ENCODE data around the gene NDNF.

DNA sequence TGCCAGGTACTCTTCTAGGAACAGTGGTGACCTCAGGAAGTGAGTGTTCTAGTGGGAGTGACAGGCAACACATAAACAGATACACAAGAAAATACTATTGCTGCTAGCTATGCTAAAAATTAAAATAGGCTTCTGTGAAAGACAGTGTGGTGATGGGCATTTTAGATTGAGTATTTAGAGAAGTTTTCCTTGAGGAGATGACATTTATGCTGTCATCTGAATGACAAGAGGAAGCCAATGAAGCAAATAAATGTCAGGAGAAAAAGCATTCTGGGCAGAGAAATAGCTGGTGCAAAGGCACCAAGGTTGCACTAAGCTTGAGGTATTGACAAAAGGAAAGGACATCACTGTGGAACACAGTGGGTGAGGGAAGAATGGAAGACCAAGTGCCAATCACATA is 18.0 kb downstream of the NDNF start:
- TF ChIP-seq POLR2A (IDR thresholded peaks at IDR 0.05) (no peak), POLR2AphosphoS5 (IDR thresholded peaks at IDR 0.05) (no peak)
- TF ChIP-seq, protein P1, sequence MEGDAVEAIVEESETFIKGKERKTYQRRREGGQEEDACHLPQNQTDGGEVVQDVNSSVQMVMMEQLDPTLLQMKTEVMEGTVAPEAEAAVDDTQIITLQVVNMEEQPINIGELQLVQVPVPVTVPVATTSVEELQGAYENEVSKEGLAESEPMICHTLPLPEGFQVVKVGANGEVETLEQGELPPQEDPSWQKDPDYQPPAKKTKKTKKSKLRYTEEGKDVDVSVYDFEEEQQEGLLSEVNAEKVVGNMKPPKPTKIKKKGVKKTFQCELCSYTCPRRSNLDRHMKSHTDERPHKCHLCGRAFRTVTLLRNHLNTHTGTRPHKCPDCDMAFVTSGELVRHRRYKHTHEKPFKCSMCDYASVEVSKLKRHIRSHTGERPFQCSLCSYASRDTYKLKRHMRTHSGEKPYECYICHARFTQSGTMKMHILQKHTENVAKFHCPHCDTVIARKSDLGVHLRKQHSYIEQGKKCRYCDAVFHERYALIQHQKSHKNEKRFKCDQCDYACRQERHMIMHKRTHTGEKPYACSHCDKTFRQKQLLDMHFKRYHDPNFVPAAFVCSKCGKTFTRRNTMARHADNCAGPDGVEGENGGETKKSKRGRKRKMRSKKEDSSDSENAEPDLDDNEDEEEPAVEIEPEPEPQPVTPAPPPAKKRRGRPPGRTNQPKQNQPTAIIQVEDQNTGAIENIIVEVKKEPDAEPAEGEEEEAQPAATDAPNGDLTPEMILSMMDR (IDR thresholded peaks at IDR 0.05): no peak
